HG02623 (cell line): Measurements from ENCODE around the gene SPG7.

Experiments
- ATAC-seq: cut with Tn5 transposase; IDR thresholded peaks from one replicate; pipeline ENCODE4 v1.9.1; 2021; ENCODE audit warnings: moderate library complexity; ENCODE audit not compliant: unreplicated experiment

SPG7 gene

DNA sequence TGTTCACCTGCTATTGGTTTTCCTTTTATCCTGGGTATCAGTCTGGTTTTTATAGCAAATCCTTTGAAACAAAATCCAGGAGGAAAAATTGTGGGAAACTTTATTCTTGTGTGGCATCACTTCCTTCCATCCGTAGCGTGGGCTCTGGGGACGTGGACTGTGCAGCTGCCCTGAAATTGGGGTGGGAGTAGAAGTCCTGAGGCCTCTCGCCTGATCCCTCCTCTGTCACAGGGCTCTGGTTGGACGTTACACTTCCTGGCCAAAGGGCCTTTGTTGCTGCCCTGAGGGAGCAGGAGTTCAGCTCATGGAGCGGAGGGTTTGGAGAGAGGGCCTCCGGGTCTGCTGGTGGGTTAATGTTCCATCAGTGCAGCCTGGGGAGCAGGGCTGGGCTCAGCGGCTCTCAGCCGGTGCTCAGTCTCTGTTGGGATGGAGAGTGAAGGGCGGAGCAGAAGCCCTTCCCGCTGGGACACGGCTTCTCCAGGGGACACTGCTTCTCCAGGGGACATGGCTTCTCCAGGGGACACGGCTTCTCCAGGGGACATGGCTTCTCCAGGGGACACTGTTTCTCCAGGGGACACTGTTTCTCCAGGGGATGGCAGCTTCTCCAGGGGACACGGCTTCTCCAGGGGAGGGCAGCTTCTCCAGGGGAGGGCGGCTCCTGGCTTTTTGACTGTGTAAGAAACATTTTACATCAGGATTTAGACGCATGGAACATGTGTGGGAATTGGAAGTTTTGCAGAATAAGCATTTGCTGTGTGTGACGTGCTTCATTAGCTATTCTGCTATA lies 37.0 kb downstream of the SPG7 start:
- no peak for ATAC-seq

GRCh38 chr16:89545831-89546574 lies 37.8 kb downstream of the SPG7 start:
- no peak for ATAC-seq

GRCh38 chr16:89546781-89547180 lies 38.6 kb downstream of the SPG7 start:
- no peak for ATAC-seq

DNA sequence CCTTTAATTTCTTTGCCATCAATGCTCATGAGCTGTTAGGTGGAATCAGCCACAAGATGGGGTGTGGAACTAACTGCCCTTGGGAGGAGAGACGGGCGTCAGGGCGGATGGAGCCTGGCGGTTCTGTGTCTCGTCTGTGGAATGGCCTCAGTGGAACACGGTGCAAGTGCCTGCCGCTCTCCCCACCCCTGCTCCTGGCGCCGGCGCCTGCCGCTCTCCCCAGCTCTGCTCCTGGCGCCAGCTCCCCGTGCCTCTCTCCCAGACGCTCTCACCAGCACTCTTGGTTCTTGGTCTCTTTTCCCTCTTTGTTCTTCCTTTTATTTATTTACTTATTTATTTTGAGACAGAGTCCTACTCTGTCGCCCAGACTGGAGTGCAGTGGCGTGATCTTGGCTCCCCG lies 39.1 kb downstream of the SPG7 start:
- ATAC-seq, result no peak

GRCh38 chr16:89547860-89548259 lies 39.7 kb downstream of the SPG7 start:
- no peak for ATAC-seq

DNA sequence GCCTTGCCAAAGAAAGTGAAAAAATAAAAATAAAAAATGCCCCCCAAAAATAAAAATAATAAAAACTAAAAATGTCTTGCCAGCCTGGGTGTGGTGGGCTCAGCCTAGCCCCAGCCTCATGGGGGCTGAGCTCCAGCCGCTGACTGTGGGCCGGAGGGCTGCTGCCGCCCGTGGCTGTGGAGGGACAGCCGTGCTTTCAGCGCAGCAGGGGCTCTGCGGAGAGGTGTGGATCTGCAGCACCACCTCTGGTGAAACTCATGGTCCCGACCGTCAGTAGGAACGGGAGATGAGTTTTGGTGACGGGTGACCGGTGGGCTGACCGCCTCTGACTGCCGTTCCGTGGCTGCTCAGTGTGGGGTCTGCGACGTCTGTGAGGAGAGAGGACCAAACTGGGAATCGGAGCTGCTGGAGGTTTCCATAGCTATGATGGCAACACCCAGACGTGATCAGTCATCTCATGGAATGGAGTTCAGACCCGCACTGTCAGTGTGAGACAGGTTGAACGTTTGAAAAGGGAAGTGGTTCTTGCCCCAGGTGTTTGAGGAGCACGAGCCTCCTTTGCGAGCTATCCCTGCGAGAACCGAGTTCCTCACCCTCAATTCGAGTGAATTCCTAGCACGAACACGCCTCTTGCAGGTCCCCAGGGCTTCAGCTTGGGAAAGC lies 40.3 kb downstream of the SPG7 start:
- no peak for ATAC-seq

- no peak for ATAC-seq
Measured at GRCh38 chr16:89549007-89549700, 41.0 kb downstream of the SPG7 start.

DNA sequence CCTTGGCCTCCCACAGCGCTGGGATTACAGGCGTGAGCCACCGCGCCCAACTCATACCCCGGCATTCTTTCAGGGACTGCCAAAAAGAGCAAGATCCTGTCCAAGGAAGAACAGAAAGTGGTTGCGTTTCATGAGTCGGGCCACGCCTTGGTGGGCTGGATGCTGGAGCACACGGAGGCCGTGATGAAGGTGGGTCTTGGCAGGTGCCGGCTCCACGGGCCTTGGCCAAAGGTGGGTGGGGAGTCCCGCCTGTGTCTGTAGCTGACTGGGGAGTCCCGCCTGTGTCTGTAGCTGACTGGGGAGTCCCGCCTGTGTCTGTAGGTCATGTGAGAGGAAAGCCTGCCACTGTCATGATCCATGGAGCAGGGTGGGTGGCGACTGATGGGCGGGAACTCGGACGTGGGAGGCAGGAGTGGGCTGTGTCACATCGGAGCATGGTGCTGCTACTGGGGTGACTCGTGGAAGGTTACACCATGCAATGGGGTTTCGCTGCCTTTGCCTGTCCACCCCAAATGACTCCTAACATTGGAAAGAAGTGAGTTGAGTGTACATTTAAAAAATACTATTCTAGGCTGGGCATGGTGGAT lies 42.3 kb downstream of the SPG7 start:
- ATAC-seq, result no peak

DNA sequence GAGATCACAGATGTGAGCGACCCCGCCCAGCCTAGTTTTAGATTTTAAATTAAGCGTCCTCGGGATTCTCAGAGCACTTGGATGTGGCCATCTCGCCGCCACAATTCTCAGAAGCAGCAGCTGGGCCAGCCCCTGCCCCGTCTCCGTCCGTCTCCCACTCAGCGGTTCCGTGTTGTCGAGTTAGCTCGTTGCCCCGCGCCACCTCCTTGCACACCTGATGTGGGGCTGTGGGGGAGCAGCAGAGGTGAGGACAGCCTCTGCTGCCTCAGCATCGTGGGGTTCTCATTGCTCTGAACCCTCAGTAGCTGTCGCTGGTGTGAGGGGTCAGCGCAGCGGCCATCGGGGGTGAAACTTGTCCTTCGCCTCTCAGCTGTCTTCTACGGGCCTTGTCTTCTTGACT lies 44.1 kb downstream of the SPG7 start:
- ATAC-seq, result no peak

- no peak for ATAC-seq
Measured at GRCh38 chr16:89552913-89553312, 44.7 kb downstream of the SPG7 start.

DNA sequence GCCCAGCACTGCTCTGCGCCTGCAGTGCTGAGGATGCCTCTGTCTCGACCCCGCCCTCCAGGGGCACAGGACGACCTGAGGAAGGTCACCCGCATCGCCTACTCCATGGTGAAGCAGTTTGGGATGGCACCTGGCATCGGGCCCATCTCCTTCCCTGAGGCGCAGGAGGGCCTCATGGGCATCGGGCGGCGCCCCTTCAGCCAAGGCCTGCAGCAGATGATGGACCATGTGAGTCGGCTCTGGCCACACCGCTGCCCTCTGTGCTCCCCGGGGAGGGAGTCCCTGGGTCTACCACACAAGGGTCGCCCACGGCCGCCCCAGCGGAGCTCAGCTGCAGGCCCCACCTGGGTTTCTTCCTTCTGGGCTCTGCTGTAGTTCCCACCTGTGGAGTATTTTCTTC lies 45.5 kb downstream of the SPG7 start:
- no peak for ATAC-seq

GRCh38 chr16:89554343-89554742 lies 46.1 kb downstream of the SPG7 start:
- no peak for ATAC-seq

- ATAC-seq, result no peak
Measured at GRCh38 chr16:89555265-89555664, 47.1 kb downstream of the SPG7 start.

DNA sequence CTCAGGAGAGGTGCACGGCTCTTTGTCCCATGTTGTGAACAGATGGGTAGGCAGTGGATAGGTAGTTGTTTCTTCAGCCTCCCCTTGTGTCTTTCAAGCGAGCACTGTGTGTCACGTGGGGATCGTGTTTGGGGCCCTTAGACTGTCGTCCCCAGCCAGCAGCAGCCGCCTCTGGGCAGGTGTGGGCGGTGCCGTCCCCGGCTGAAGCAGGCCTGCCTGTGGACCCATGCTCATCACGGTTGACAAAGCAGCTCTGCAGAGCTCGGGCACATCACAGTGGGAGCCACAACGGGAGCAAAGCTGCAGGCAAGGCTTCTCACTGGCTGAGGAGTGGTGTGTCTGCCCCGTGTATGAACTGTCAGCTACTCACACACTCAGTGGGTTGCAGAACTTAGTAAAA lies 47.6 kb downstream of the SPG7 start:
- ATAC-seq, result no peak

- ATAC-seq, result no peak
Measured at GRCh38 chr16:89556750-89557689, 48.8 kb downstream of the SPG7 start.

DNA sequence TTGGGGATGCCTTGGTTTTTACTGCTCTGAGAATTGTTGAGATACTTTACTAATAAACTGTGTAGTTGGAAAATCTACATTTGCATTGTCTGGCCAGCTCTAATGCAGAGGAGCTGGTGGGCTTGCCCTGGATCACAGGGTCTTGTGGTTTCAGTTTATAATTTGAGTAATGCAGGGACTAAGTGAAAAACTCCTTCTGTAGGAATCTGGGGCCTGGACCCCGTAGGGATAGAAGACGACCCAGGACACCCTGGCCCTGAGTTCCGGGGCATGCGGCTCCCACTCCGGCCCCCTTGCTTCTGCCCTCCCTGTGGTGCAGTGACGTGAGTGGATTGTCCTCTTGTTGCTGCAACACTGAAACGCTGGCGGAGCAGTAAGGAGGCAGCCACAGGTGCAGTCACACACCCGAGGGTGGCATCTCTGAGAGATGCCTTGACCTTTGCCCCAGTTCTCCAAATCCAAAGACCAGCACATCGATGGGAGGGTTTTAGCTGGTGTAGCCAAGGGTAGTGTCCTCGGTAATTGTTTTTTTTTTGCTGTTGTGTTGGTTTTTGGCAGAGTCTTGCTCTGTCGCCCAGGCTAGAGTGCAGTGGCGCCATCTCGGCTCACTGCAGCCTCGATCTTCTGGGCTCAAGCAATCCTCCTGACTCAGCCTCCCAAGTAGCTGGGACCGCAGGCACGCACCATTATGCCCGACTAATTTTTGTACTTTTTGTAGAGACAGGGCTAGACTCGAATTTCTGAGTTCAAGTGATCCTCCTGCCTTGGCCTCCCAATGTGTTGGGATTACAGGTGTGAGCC lies 49.7 kb downstream of the SPG7 start:
- no peak for ATAC-seq

DNA sequence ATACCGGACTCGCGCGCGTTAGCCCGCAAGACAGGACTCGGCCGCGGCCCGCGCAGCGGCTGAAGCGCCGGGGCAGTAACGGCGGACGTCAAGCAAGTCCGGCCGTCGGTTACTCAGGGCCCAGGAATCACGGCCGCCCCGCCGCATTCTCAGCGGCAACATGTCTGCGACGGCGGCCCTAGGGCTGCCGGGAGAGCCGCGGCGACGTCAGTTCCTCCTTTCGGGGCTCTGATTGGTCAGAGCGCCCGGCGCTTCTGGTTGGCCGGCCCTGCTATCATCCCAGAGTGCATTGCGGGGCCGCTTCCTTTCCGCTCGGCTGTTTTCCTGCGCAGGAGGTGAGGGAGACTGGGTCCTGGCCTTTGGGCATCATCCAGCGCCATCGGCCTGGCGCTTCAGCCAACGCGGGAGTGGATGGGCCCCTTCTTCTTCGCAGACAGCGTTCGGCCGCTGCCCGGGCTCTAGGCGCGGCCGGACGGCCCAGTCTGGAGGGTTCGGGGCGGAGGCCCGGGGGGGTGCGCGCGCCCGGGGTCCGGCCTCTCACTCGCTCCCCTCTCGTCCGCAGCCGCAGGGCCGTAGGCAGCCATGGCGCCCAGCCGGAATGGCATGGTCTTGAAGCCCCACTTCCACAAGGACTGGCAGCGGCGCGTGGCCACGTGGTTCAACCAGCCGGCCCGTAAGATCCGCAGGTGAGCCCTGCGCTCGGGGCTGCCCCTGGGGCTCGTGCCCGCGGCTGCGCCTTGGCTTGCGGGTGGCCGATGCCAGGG lies 52.4 kb downstream of the SPG7 start, which contains the start of gene RPL13:
RPL13 (plus strand) TSS at position 305 of the 764 bp plus-strand sequence; CDS start at position 583, 278 bp downstream.
- ATAC-seq, result peak; percentile 79
